Neuronal stem cell (in vitro differentiated cells): ENCODE measurements around the gene NATD1.

ENCODE experiments used
- DNase-seq: peaks from one replicate; pipeline ENCODE4 v3.0.0-alpha.2; 2013; ENCODE audit warnings: low spot score
- H2AFZ ChIP-seq: one replicate; pipeline ENCODE4 v1.6.1; 2013; ENCODE audit warnings: mild to moderate bottlenecking, low read length, inconsistent platforms
- H2AK5ac ChIP-seq: 2 replicates; pipeline ENCODE4 v1.6.1; 2013; ENCODE audit warnings: low read depth, mild to moderate bottlenecking, inconsistent platforms, low read length, moderate library complexity, mixed read lengths
- H2BK120ac ChIP-seq: 2 replicates; pipeline ENCODE4 v1.6.1; 2013; ENCODE audit warnings: low read depth, mild to moderate bottlenecking, inconsistent platforms, low read length, moderate library complexity, mixed read lengths
- H2BK12ac ChIP-seq: one replicate; pipeline ENCODE4 v1.6.1; 2013; ENCODE audit warnings: low read length, inconsistent platforms
- H2BK15ac ChIP-seq: 2 replicates; pipeline ENCODE4 v1.6.1; 2013; ENCODE audit warnings: mild to moderate bottlenecking, low read length, inconsistent platforms, mixed read lengths
- H2BK5ac ChIP-seq: one replicate; pipeline ENCODE4 v1.6.1; 2013; ENCODE audit warnings: inconsistent platforms, mild to moderate bottlenecking, low read length, moderate library complexity
- H3K14ac ChIP-seq: one replicate; pipeline ENCODE4 v1.6.1; 2013; ENCODE audit warnings: low read length, inconsistent platforms
- H3K18ac ChIP-seq: 2 replicates; pipeline ENCODE4 v1.6.1; 2013; ENCODE audit warnings: low read length, inconsistent platforms
- H3K23ac ChIP-seq: 2 replicates; pipeline ENCODE4 v1.6.1; 2013; ENCODE audit warnings: low read depth, mild to moderate bottlenecking, mixed read lengths, low read length, inconsistent platforms; ENCODE audit not compliant: poor library complexity
- H3K27ac ChIP-seq: replicated peaks from 3 replicates; pipeline ENCODE4 v1.5.1; 2013; ENCODE audit warnings: low read length, inconsistent platforms
- H3K27me3 ChIP-seq, 3 experiments: 2 replicates each; pipeline ENCODE4 v1.6.1; 2013; ENCODE audit warnings: low read length in 3 of 3, mild to moderate bottlenecking in 2 of 3, inconsistent platforms in 1 of 3, low read depth in 1 of 3, mixed read lengths in 1 of 3, moderate library complexity in 1 of 3; ENCODE audit not compliant: control insufficient read depth in 3 of 3, insufficient read depth in 3 of 3
- H3K36me3 ChIP-seq, 2 donors: replicated peaks in 1 of 2; 2 replicates each; pipeline ENCODE4 v1.6.1; 2013; ENCODE audit warnings: low read length in 2 of 2; ENCODE audit not compliant: control insufficient read depth in 2 of 2, insufficient read depth in 2 of 2
- H3K4ac ChIP-seq: 2 replicates; pipeline ENCODE4 v1.6.1; 2013; ENCODE audit warnings: inconsistent platforms, mild to moderate bottlenecking, low read length, moderate library complexity
- H3K4me1 ChIP-seq, 2 donors: 1 replicate in 1 of 2; 2 replicates in 1 of 2; pipeline ENCODE4 v1.6.1; 2013; ENCODE audit warnings: low read length in 2 of 2, low read depth in 1 of 2; ENCODE audit not compliant: control insufficient read depth in 2 of 2, insufficient read depth in 1 of 2
- H3K4me2 ChIP-seq: one replicate; pipeline ENCODE4 v1.6.1; 2013; ENCODE audit warnings: mild to moderate bottlenecking, low read length, inconsistent platforms; ENCODE audit not compliant: insufficient read depth, poor library complexity, severe bottlenecking
- H3K4me3 ChIP-seq, 2 donors: 2 replicates each; pipeline ENCODE4 v1.5.1; 2013; ENCODE audit warnings: low read length in 2 of 2, mild to moderate bottlenecking in 2 of 2, inconsistent platforms in 1 of 2, moderate library complexity in 1 of 2
- H3K79me1 ChIP-seq: one replicate; pipeline ENCODE4 v1.6.1; 2013; ENCODE audit warnings: low read depth, mild to moderate bottlenecking, inconsistent platforms, low read length, moderate library complexity
- H3K9ac ChIP-seq: one replicate; pipeline ENCODE4 v1.6.1; 2013; ENCODE audit warnings: mild to moderate bottlenecking, low read depth, low read length, inconsistent platforms; ENCODE audit not compliant: poor library complexity
- H3K9me3 ChIP-seq, 2 donors: replicated peaks in 1 of 2; 2 replicates each; pipeline versions ENCODE3 to v1.6.1; 2013; ENCODE audit warnings: low read length in 2 of 2, mild to moderate bottlenecking in 2 of 2, inconsistent platforms in 1 of 2, low read depth in 1 of 2, mixed read lengths in 1 of 2, moderate library complexity in 1 of 2; ENCODE audit not compliant: control insufficient read depth in 2 of 2, insufficient read depth in 1 of 2
- H4K8ac ChIP-seq: one replicate; pipeline ENCODE4 v1.6.1; 2013; ENCODE audit warnings: low read depth, mild to moderate bottlenecking, inconsistent platforms, low read length, moderate library complexity
- H4K91ac ChIP-seq: one replicate; pipeline ENCODE4 v1.6.1; 2013; ENCODE audit warnings: low read length, low read depth, mild to moderate bottlenecking, inconsistent platforms; ENCODE audit not compliant: poor library complexity
- WGBS, 2 donors: extraction: QIAGEN DNeasy Blood & Tissue Kit; methylation state at CpG; one replicate each; pipeline ENCODE4 v1.1.7; 2013; ENCODE audit warnings: missing lambda C conversion rate in 2 of 2, mixed read lengths in 1 of 2; ENCODE audit not compliant: insufficient read length in 2 of 2, insufficient replicate concordance in 1 of 2; ENCODE audit errors: extremely low coverage in 2 of 2; 5-methylcytosine and 5-hydroxymethylcytosine counted together

The NATD1 gene

GRCh38 chr17:21294321-21295035, 41.3 kb upstream of the NATD1 start:
- no peak overlapping the region for H3K4ac ChIP-seq
- peak overlapping the region; percentile 63 for H2BK5ac ChIP-seq
- H2AK5ac ChIP-seq, result peak overlapping the region; percentile 17
- H3K27ac ChIP-seq, result no peak overlapping the region
- H2BK15ac ChIP-seq, result no peak overlapping the region
- peak overlapping the region; percentile 62 for H2BK120ac ChIP-seq
- H3K4me2 ChIP-seq, result no peak overlapping the region
- peaks cover 0 to 6% of the 10 kb centered on the region in 2 donors for H3K4me1 ChIP-seq
- H3K79me1 ChIP-seq, result peaks cover 8% of the 10 kb centered on the region
- WGBS, 2 donors, result no CpG with 5 or more reads among the region's 12 CpGs
- peak overlapping the region; percentile 45 for H3K23ac ChIP-seq
- H3K36me3 ChIP-seq, result peaks cover 0 to 11% of the 10 kb centered on the region in 2 donors
- no peak overlapping the region for H2BK12ac ChIP-seq
- H3K14ac ChIP-seq, result peak overlapping the region; percentile 0
- DNase-seq, result no peak
- H3K27me3 ChIP-seq, result peaks cover 0 to 2% (median 0%) of the 10 kb centered on the region in 3 experiments
- H4K91ac ChIP-seq, result no peak overlapping the region
- H3K4me3 ChIP-seq, result no peak overlapping the region
- H3K18ac ChIP-seq, result peak overlapping the region; percentile 66
- no peak overlapping the region for H4K8ac ChIP-seq
- H3K9ac ChIP-seq, result peak overlapping the region; percentile 15
- no peak overlapping the region for H2AFZ ChIP-seq
- H3K9me3 ChIP-seq, result peaks cover 0 to 17% of the 10 kb centered on the region in 2 donors

- peaks cover 0 to 6% of the 10 kb centered on the region in 2 donors for H3K4me1 ChIP-seq
- H2AFZ ChIP-seq, result no peak overlapping the region
- no CpG with 5 or more reads among the region's 10 CpGs for WGBS, 2 donors
- peak overlapping the region; percentile 68 for H3K18ac ChIP-seq
- H4K91ac ChIP-seq, result no peak overlapping the region
- DNase-seq, result no peak
- peaks cover 0 to 17% of the 10 kb centered on the region in 2 donors for H3K9me3 ChIP-seq
- H3K14ac ChIP-seq, result no peak overlapping the region
- H2BK12ac ChIP-seq, result peak overlapping the region; percentile 52
- peak overlapping the region; percentile 45 for H3K23ac ChIP-seq
- peak overlapping the region; percentile 8 for H2BK15ac ChIP-seq
- peaks cover 0 to 2% (median 0%) of the 10 kb centered on the region in 3 experiments for H3K27me3 ChIP-seq
- H3K27ac ChIP-seq, result no peak overlapping the region
- peaks cover 8% of the 10 kb centered on the region for H3K79me1 ChIP-seq
- H2AK5ac ChIP-seq, result peak overlapping the region; percentile 5
- H3K4ac ChIP-seq, result no peak overlapping the region
- no peak overlapping the region for H3K4me2 ChIP-seq
- peak overlapping the region; percentile 60 for H3K9ac ChIP-seq
- peaks cover 0 to 5% of the 10 kb centered on the region in 2 donors for H3K36me3 ChIP-seq
- peak overlapping the region; percentile 63 for H2BK5ac ChIP-seq
- H4K8ac ChIP-seq, result no peak overlapping the region
- H3K4me3 ChIP-seq, result peak overlapping the region in 1 of 2 donors; percentile 24
- H2BK120ac ChIP-seq, result peak overlapping the region; percentile 62
These were observed 40.6 kb upstream of the NATD1 start for GRCh38 chr17:21293831-21294210.

- Histone ChIP-seq H4K8ac (peak overlapping the region; percentile 55), H3K4me2 (no peak overlapping the region), H3K36me3 (no peaks in the 10 kb centered on the region), H3K79me1 (peaks cover 9% of the 10 kb centered on the region), H2AK5ac (peak overlapping the region; percentile 5), H3K4me1 (peaks cover 0 to 6% of the 10 kb centered on the region in 2 donors), H3K9ac (peak overlapping the region; percentile 60), H3K14ac (peak overlapping the region; percentile 10), H3K18ac (peak overlapping the region; percentile 68), H2BK12ac (peak overlapping the region; percentile 52), H3K9me3 (peaks cover 0 to 17% of the 10 kb centered on the region in 2 donors), H2AFZ (no peak overlapping the region), H3K4ac (no peak overlapping the region), H3K27me3 (peaks cover 0 to 2% (median 0%) of the 10 kb centered on the region in 3 experiments), H2BK120ac (peak overlapping the region; percentile 62), H2BK5ac (no peak overlapping the region), H4K91ac (no peak overlapping the region), H3K23ac (peak overlapping the region; percentile 45), H3K27ac (no peak overlapping the region), H3K4me3 (peak overlapping the region in 1 of 2 donors; percentile 24), H2BK15ac (peak overlapping the region; percentile 16)
- no CpG with 5 or more reads among the region's 20 CpGs for WGBS, 2 donors
- no peak for DNase-seq
These were observed 39.9 kb upstream of the NATD1 start for GRCh38 chr17:21292867-21293830.
